ACC112 (cell line): ENCODE data around the gene CHST12.
"Not testable (repeated sequence)": the region's sequence is repeated elsewhere in the genome, so short reads cannot be mapped to it uniquely, and the experiment has no call there.

ENCODE experiments used
- H2AFZ ChIP-seq: fragments of 200-600 bp; sonication (generic); one replicate; pipeline ENCODE4 v1.6.0; 2017; ENCODE audit warnings: antibody characterized with exemption, low read length; ENCODE audit not compliant: unreplicated experiment
- H3K27ac ChIP-seq: fragments of 200-600 bp; sonication (generic); 2 replicates; pipeline ENCODE4 v1.5.1; 2014; ENCODE audit warnings: low read depth, mild to moderate bottlenecking, antibody characterized with exemption, low read length, moderate library complexity
- H3K27me3 ChIP-seq: fragments of 200-600 bp; sonication (generic); 2 replicates; pipeline ENCODE4 v1.6.1; 2014; ENCODE audit warnings: mild to moderate bottlenecking, antibody characterized with exemption, low read length, moderate library complexity, mixed read lengths; ENCODE audit not compliant: insufficient read depth
- H3K36me3 ChIP-seq: fragments of 200-600 bp; sonication (generic); 2 replicates; pipeline ENCODE4 v1.6.1; 2016; ENCODE audit warnings: mild to moderate bottlenecking, antibody characterized with exemption, low read length, moderate library complexity, mixed read lengths; ENCODE audit not compliant: insufficient read depth
- H3K4me1 ChIP-seq: fragments of 200-600 bp; sonication (generic); one replicate; pipeline ENCODE4 v1.6.1; 2016; ENCODE audit warnings: low read length, mixed read lengths; ENCODE audit not compliant: insufficient read depth, unreplicated experiment, control insufficient read depth
- H3K4me3 ChIP-seq: fragments of 200-600 bp; sonication (generic); 2 replicates; pipeline ENCODE4 v1.5.1; 2014; ENCODE audit warnings: mild to moderate bottlenecking, low read depth, low read length
- H3K79me2 ChIP-seq: fragments of 200-600 bp; sonication (generic); one replicate; pipeline ENCODE4 v1.6.0; 2016; ENCODE audit warnings: low read length; ENCODE audit not compliant: control insufficient read depth, unreplicated experiment, insufficient read depth

CHST12 gene

DNA sequence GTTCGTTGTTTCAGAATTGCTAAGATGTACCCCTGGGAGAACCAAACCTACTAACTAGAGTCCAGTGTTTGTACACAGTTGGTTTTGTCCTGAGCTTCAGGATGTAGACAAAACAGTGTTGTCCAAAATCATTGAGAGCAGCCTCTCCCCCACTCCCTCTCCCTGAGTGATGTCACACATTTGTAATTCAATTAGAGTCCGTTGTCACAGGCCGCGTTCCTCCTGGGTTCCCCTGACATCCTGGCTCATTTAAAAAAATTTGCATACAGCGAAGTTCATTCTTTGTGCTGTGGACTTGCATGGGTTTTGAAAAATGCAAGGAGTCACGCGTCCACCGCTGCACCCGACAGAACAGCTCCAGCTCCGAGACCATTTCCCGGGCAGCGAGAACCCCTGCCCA, 62.5 kb downstream of the CHST12 start:
- no peak overlapping the region for H3K27ac ChIP-seq
- H2AFZ ChIP-seq, result no peak overlapping the region
- no peaks in the 10 kb centered on the region for H3K27me3 ChIP-seq
- no peaks in the 10 kb centered on the region for H3K4me1 ChIP-seq
- H3K36me3 ChIP-seq, result no peaks in the 10 kb centered on the region
- no peaks in the 10 kb centered on the region for H3K79me2 ChIP-seq
- no peak overlapping the region for H3K4me3 ChIP-seq

DNA sequence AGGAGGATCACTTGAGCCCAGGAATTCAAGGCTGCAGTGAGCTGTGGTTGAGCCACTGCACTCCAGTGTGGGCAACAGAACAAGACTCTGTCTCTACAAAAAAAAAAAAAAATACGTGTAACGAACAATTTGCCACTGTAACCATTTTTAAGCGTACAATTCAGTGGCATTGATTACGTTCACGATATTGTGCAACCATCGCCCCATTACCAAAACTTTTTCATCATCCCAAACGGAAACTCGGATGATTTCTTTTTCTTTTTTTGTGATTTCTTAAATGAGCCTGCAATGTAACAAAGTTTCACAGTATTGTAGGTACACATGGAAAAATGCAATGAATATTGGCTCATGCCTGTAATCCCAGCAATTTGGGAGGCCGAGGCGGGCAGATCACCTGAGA, 63.3 kb downstream of the CHST12 start:
- no peaks in the 10 kb centered on the region for H3K79me2 ChIP-seq

DNA sequence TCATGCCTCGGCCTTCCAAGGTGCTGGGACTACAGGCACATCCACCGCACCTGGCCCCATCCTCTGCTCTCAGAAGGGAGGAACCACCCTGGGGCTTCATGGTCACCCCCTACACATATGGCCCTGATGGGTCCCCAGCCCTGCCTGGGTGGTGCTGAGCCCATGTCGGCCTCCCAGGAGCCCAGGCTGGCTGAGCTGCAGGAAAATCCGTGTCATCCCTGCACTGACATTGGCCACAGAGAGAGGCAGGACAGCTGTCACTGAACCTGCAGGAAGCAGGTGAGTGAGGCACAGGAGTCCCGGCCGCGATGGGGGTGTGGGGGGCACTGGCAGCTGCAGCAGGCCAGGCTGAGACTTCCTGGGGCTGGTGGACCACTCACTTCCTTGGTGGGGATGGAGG, 64.8 kb downstream of the CHST12 start:
- Histone ChIP-seq H3K4me3 (no peak overlapping the region), H3K27ac (no peak overlapping the region), H2AFZ (no peak overlapping the region), H3K27me3 (no peaks in the 10 kb centered on the region), H3K4me1 (no peaks in the 10 kb centered on the region), H3K36me3 (no peaks in the 10 kb centered on the region), H3K79me2 (no peaks in the 10 kb centered on the region)

More for the DNA sequence above, 63.3 kb downstream of the CHST12 start:
- Histone ChIP-seq H3K4me1 (no peaks in the 10 kb centered on the region), H3K4me3 (no peak overlapping the region), H2AFZ (no peak overlapping the region), H3K27ac (no peak overlapping the region), H3K27me3 (no peaks in the 10 kb centered on the region), H3K36me3 (no peaks in the 10 kb centered on the region)

DNA sequence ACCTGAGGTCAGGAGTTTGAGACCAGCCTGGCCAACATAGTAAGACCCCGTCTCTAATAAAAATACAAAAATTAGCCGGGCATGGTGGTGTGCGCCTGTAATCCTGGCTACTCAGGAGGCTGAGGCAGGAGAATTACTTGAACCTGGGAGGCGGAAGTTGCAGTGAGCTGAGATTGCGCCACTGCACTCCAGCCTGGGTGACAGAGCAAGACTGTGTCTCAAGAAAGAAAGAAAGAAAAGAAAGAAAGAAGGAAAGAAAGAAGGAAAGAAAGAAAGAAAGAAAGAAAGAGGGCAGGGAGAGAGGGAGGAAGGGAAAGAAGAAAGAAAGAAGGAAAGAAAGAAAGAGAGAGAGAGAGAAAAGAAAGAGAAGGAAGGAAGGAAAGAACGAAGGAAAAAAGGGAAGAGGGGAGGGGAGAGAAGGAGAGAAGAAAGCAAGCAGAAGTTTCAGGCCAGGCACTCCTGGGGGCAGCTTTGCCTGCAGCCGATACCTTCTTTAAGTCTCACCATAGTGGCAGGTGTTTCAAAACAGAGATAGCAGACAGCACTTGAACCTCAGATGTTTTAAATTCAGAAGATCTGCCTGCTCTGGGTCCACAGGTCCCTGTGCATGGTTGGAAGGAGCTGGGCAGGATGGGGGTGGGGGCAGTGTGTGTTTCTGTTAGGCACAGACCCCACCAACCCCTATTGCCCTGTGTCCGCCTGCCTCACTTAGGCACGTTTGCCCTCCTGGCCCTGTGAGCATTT, 66.2 kb downstream of the CHST12 start:
- H3K4me1 ChIP-seq, H3K36me3 ChIP-seq, H3K27me3 ChIP-seq, H3K4me3 ChIP-seq, H3K79me2 ChIP-seq, H3K27ac ChIP-seq, H2AFZ ChIP-seq: not testable (repeated sequence)

DNA sequence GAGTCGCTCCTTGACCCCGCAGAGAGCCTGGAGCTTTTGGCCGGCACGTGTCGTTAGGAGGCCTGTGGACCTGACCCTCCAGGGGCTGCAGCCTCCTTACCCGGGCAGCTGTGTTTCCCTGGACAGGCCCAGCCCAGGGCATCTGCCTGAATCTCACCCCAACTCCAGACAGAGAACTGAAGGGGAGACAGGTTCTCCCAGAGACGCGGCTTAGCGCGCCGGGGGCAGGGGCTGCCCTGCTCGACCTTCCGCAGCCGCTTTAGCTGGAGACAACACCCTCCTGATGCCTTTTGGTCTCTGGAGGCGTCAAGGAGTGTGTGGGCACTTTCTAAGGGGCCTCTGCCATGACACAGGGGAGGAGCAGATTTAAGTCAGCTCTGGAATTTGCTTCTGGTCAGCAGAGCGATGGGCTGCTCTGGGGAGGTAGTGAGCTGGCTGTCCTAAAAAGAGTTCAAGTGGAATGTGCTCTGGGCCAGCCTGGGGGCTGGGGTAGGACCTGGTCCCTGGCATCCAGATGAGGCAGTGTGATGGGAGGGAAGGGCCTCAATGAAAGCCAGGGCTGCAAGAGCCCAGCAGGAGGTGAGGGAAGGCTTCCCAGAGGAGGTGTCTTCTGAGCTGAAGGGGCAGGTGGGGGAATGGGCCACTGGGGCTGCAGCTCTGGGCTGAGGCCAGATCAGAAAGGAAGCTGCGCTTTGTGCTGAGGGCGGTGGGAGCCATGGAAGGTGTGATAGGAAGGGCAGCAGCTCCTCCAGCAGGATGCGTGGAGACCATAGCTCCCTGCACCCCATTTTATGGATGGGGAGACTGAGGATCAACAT, 67.0 kb downstream of the CHST12 start:
- no peak overlapping the region for H3K27ac ChIP-seq
- no peaks in the 10 kb centered on the region for H3K36me3 ChIP-seq
- no peaks in the 10 kb centered on the region for H3K27me3 ChIP-seq
- no peak overlapping the region for H3K4me3 ChIP-seq
- no peak overlapping the region for H2AFZ ChIP-seq
- H3K79me2 ChIP-seq, result no peaks in the 10 kb centered on the region
- H3K4me1 ChIP-seq, result no peaks in the 10 kb centered on the region

DNA sequence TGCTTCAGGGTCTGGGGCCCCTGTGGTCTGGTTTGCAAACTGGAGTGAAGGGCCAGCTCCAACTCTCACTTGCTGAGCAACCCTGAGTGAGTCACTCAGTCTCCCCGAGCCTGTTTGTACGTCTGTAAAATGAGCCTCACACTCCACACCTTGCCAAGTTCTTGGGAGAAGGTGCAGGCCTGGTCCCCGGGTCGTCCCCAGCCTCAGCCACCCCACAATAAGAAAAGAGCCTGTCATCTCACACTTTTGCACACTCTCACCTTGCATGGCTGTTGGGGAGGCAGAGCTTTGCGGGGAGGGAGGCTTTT, 67.6 kb downstream of the CHST12 start:
- Histone ChIP-seq H3K27me3 (no peaks in the 10 kb centered on the region), H3K27ac (no peak overlapping the region), H3K79me2 (no peaks in the 10 kb centered on the region), H3K4me1 (no peaks in the 10 kb centered on the region), H3K36me3 (no peaks in the 10 kb centered on the region), H3K4me3 (no peak overlapping the region), H2AFZ (no peak overlapping the region)

DNA sequence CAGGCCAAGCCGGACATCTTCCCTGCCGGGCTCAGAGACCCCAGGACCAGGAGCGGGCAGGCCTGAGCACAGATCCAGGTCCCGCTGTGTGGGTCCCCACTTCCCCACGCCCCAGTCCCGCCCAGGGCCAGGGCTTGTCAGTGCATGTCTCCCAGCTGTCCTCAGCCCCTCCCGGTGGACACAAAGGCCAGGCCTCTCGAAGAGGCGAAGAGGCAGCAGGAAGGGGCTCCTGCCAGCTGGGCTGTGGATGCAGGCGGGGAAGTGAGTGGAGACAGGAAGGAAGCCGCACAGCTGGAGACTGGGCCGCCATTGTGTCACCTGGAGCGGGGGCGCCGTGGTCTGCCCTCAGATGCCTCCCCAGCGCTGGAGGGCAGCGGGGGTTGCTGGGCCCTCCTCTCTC, 68.0 kb downstream of the CHST12 start:
- H3K36me3 ChIP-seq, result no peaks in the 10 kb centered on the region
- H3K4me1 ChIP-seq, result no peaks in the 10 kb centered on the region
- H3K79me2 ChIP-seq, result no peaks in the 10 kb centered on the region
- H3K27ac ChIP-seq, result no peak overlapping the region
- H2AFZ ChIP-seq, result no peak overlapping the region
- no peak overlapping the region for H3K4me3 ChIP-seq
- no peaks in the 10 kb centered on the region for H3K27me3 ChIP-seq

DNA sequence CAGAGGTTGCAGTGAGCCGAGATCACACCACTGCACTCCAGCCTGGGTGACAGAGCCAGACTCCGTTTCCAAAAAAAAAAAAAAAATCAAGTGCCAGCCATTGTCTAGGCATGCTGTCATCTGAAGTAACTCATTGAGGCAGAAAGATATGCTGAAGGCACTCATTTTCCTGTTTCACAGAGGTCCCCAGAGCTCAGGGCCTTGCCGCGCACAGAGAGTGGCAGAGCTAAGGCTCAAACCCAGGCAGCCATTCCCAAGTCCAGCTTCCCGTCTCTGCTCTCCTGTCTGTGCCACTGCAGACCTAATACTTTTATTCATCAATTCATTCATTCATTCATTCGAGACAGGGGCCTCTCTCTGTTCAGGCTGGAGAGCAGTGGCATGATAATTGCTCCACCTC, 69.3 kb downstream of the CHST12 start:
- H3K4me3 ChIP-seq, result no peak overlapping the region
- H3K4me1 ChIP-seq, result peaks cover 1% of the 10 kb centered on the region
- H2AFZ ChIP-seq, result no peak overlapping the region
- no peaks in the 10 kb centered on the region for H3K27me3 ChIP-seq
- no peak overlapping the region for H3K27ac ChIP-seq
- H3K79me2 ChIP-seq, result no peaks in the 10 kb centered on the region
- H3K36me3 ChIP-seq, result no peaks in the 10 kb centered on the region

DNA sequence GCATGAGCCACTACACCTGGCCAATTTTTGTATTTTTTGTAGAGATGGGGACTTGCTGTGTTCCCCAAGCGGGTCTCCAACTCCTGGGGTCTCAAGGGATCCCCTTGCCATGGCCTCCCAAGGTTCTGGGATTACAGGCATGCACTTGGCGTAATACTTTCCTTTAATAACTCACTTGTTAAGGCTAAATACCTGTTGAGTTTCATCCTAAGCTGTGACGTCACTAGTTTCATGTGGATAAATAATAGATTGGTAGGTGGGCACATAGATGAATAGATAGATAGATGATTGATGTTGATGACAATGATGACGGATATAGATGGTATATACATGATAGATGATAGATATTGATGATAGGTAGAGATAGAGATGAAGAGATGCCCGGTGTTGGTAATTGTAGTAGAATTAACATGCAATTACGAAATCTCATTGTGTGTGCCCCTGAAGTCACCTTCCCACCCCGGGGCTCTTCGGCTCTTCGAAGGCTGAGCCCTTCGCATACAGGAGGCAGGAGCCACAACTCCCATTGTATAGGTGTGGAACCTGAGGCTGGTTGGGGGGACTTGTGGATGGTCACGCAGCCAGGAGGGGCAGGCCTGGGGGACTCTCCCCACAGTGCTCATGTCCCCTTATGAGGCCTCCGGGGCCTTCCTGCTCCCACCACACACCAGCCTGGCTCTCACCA, 70.2 kb downstream of the CHST12 start:
- H3K79me2 ChIP-seq, result no peaks in the 10 kb centered on the region
- no peaks in the 10 kb centered on the region for H3K27me3 ChIP-seq
- H2AFZ ChIP-seq, result no peak overlapping the region
- H3K27ac ChIP-seq, result no peak overlapping the region
- H3K4me3 ChIP-seq, result no peak overlapping the region
- peaks cover 4% of the 10 kb centered on the region for H3K4me1 ChIP-seq
- H3K36me3 ChIP-seq, result no peaks in the 10 kb centered on the region

DNA sequence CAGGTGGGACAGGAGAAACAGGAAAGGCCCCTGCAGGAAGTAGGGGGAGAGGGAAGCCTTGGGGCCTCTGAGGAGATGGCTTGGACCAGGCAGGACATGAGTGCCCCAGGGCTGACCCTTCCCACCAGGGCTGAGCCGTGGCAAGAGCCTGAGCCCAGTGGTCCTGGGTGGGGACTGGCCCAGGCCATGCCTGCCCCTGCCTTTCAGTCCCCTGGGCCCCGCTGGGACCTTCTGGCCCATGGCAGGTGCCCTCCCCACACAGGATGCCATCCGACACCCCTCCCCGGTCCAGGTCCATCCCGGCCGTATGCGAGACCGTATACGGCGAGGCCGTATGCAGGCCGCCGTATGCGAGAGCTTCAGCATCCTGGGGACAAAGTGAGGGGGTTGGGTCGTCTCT, 70.8 kb downstream of the CHST12 start:
- Histone ChIP-seq H3K4me1 (peaks cover 4% of the 10 kb centered on the region), H3K4me3 (no peak overlapping the region), H2AFZ (no peak overlapping the region), H3K79me2 (no peaks in the 10 kb centered on the region), H3K27ac (no peak overlapping the region), H3K36me3 (no peaks in the 10 kb centered on the region), H3K27me3 (no peaks in the 10 kb centered on the region)
